Measurements from ENCODE around the gene LRRC46. TPM values are rescaled to one million over a fixed set of nuclear protein-coding genes. Genes with fewer than 3 reads are reported as not detected.
A peak's percentile ranks its signal among the peaks of the same experiment; 100 is the strongest.

The LRRC46 gene
- total and polyA plus RNA-seq, 9 of the 15 experiments (the other 6 are each of a cell fraction or from before 2014, with no cell fraction given): 0.39 to 1.4 (median 0.53) TPM; not detected in 1

DNA sequence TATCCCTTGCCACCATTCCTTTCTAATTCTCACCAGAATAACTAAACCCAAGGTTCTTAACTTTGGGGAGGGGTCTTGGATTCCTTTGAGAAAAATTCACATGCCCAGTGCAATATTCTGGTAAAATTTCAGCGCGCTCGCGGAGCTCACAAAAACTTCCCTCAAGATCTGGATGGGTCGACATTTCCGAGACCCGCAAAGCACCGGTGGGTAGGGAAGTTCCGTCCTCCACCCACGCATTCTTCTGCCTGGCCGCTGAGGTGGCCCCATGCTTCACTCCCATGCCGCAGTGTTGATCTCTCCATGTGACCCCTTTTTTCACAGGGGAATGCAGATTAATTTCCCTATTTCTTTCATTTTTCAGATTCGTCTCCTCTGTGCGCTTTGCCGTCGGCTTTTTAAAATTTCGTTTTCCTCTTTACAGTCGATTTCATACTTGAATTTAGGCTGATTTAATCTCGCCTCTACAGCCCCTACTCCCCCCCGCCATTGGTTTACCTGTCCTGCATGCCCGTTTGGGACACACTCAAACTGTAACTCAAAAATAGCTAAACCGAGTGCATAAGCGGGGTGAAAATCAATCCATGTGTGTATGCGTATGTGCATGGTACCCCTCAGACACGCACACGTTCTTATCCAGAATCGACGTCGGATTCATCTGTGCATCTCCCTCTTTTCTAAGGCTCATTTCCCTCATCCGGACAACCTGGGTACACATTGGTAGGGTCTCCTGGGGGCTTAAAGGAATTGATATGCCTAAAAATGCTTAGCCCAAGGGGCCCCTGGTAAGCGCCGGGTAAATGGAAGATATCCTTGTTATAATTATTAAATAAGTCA is 20.9 kb downstream of the LRRC46 start (continued):
- TF ChIP-seq, protein P1, sequence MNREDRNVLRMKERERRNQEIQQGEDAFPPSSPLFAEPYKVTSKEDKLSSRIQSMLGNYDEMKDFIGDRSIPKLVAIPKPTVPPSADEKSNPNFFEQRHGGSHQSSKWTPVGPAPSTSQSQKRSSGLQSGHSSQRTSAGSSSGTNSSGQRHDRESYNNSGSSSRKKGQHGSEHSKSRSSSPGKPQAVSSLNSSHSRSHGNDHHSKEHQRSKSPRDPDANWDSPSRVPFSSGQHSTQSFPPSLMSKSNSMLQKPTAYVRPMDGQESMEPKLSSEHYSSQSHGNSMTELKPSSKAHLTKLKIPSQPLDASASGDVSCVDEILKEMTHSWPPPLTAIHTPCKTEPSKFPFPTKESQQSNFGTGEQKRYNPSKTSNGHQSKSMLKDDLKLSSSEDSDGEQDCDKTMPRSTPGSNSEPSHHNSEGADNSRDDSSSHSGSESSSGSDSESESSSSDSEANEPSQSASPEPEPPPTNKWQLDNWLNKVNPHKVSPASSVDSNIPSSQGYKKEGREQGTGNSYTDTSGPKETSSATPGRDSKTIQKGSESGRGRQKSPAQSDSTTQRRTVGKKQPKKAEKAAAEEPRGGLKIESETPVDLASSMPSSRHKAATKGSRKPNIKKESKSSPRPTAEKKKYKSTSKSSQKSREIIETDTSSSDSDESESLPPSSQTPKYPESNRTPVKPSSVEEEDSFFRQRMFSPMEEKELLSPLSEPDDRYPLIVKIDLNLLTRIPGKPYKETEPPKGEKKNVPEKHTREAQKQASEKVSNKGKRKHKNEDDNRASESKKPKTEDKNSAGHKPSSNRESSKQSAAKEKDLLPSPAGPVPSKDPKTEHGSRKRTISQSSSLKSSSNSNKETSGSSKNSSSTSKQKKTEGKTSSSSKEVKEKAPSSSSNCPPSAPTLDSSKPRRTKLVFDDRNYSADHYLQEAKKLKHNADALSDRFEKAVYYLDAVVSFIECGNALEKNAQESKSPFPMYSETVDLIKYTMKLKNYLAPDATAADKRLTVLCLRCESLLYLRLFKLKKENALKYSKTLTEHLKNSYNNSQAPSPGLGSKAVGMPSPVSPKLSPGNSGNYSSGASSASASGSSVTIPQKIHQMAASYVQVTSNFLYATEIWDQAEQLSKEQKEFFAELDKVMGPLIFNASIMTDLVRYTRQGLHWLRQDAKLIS (CRISPR knock-in tag; IDR thresholded peaks at IDR 0.05): no peak
- TF ChIP-seq, protein P2, sequence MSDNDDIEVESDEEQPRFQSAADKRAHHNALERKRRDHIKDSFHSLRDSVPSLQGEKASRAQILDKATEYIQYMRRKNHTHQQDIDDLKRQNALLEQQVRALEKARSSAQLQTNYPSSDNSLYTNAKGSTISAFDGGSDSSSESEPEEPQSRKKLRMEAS (CRISPR knock-in tag; IDR thresholded peaks at IDR 0.05): no peak
- TF ChIP-seq PHB (CRISPR knock-in tag; IDR thresholded peaks at IDR 0.05): no peak
- TF ChIP-seq, protein P3, sequence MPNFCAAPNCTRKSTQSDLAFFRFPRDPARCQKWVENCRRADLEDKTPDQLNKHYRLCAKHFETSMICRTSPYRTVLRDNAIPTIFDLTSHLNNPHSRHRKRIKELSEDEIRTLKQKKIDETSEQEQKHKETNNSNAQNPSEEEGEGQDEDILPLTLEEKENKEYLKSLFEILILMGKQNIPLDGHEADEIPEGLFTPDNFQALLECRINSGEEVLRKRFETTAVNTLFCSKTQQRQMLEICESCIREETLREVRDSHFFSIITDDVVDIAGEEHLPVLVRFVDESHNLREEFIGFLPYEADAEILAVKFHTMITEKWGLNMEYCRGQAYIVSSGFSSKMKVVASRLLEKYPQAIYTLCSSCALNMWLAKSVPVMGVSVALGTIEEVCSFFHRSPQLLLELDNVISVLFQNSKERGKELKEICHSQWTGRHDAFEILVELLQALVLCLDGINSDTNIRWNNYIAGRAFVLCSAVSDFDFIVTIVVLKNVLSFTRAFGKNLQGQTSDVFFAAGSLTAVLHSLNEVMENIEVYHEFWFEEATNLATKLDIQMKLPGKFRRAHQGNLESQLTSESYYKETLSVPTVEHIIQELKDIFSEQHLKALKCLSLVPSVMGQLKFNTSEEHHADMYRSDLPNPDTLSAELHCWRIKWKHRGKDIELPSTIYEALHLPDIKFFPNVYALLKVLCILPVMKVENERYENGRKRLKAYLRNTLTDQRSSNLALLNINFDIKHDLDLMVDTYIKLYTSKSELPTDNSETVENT (CRISPR knock-in tag; IDR thresholded peaks at IDR 0.05): no peak
- TF ChIP-seq SIN3A (IDR thresholded peaks at IDR 0.05; ENCODE audit: borderline replicate concordance in 2 of 2, control insufficient read depth in 1 of 2, low read depth in 2 of 2, low read length in 2 of 2): no peak
- peak; percentile 22; the same call in 1 of the 2 replicates for TF ChIP-seq NFRKB (IDR thresholded peaks at IDR 0.05; ENCODE audit: low read depth)
- no peak for TF ChIP-seq GATAD2B (IDR thresholded peaks at IDR 0.05; ENCODE audit: borderline replicate concordance)
- no peak for TF ChIP-seq MAZ (CRISPR knock-in tag; conservative IDR thresholded peaks at IDR 0.05 in 1 of 2, IDR thresholded peaks at IDR 0.05 in 1 of 2)
- TF ChIP-seq ZNF316 (IDR thresholded peaks at IDR 0.05): no peak
- TF ChIP-seq, protein P4, sequence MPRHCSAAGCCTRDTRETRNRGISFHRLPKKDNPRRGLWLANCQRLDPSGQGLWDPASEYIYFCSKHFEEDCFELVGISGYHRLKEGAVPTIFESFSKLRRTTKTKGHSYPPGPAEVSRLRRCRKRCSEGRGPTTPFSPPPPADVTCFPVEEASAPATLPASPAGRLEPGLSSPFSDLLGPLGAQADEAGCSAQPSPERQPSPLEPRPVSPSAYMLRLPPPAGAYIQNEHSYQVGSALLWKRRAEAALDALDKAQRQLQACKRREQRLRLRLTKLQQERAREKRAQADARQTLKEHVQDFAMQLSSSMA (CRISPR knock-in tag; IDR thresholded peaks at IDR 0.05): no peak
- 0 out of 2 replicates have a peak, but pooled peaks have one; percentile 7 for TF ChIP-seq ARID1B (IDR thresholded peaks at IDR 0.05)
- TF ChIP-seq, protein P5, sequence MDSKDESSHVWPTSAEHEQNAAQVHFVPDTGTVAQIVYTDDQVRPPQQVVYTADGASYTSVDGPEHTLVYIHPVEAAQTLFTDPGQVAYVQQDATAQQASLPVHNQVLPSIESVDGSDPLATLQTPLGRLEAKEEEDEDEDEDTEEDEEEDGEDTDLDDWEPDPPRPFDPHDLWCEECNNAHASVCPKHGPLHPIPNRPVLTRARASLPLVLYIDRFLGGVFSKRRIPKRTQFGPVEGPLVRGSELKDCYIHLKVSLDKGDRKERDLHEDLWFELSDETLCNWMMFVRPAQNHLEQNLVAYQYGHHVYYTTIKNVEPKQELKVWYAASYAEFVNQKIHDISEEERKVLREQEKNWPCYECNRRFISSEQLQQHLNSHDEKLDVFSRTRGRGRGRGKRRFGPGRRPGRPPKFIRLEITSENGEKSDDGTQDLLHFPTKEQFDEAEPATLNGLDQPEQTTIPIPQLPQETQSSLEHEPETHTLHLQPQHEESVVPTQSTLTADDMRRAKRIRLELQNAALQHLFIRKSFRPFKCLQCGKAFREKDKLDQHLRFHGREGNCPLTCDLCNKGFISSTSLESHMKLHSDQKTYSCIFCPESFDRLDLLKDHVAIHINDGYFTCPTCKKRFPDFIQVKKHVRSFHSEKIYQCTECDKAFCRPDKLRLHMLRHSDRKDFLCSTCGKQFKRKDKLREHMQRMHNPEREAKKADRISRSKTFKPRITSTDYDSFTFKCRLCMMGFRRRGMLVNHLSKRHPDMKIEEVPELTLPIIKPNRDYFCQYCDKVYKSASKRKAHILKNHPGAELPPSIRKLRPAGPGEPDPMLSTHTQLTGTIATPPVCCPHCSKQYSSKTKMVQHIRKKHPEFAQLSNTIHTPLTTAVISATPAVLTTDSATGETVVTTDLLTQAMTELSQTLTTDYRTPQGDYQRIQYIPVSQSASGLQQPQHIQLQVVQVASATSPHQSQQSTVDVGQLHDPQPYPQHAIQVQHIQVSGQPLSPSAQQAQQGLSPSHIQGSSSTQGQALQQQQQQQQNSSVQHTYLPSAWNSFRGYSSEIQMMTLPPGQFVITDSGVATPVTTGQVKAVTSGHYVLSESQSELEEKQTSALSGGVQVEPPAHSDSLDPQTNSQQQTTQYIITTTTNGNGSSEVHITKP (IDR thresholded peaks at IDR 0.05; ENCODE audit: partially characterized antibody): no peak
- no peak for TF ChIP-seq NR2F6 (CRISPR knock-in tag; IDR thresholded peaks at IDR 0.05)
